SH-SY5Y (cell line): ENCODE data around the gene MTG1.

ENCODE experiments used
- GATA2 ChIP-seq: IDR thresholded peaks from 2 replicates; pipeline ENCODE4 v1.6.1; 2011; ENCODE audit warnings: mild to moderate bottlenecking, low read depth, low read length
- GATA3 ChIP-seq: IDR thresholded peaks from 2 replicates; pipeline ENCODE4 v1.6.1; 2011; ENCODE audit warnings: low read depth, mild to moderate bottlenecking, low read length, moderate library complexity

DNA sequence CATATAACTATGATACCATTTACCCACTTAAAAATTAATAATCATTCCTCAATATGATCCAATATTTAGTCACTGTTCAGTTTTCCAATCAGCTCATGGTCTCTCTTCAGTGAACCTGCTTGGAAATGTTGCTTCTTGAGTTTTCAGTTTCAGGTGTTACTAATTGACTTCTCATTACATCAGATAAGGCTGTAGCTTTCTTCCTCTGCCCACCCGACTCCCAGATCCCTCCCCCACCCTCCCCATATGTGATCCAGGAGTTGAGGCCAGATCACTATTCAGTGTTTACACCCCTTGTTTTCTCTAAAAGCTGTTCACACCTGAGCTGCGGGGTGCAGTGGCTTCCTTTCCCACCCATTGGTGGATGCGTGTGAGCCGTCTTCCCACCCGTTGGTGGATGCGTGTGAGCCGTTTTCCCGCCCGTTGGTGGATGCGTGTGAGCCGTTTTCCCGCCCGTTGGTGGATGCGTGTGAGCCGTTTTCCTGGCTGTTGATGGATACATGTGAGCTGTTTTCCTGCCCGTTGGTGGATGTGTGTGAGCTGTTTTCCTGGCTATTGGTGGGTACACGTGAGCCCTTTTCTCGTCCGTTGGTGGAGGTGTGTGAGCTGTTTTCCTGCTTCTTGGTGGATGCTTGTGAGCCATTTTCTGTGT lies 3.2 kb upstream of the MTG1 start:
- TF ChIP-seq GATA3 (no peak), GATA2 (no peak)
